ENCODE measurements around the gene SLC35B3. TPM values are rescaled to one million over a fixed set of nuclear protein-coding genes. Genes with fewer than 3 reads are reported as not detected.

Gene SLC35B3
- total and polyA plus RNA-seq, 4 donors = 12.3 to 24.1 (median 16.4) TPM

GRCh38 chr6:8389036-8389818 lies 46.1 kb downstream of the SLC35B3 start:
- no peak overlapping the region for H3K27ac ChIP-seq (ENCODE audit: low read depth in 1 of 2, low read length in 1 of 2)
- H3K36me3 ChIP-seq (ENCODE audit: control insufficient read depth in 4 of 4, insufficient read depth in 4 of 4, low read length in 4 of 4) = no peaks in the 10 kb centered on the region
- ATAC-seq (ENCODE audit: insufficient read depth, low FRiP score) (no peak), DNase-seq (no peak)
- H3K9ac ChIP-seq (ENCODE audit: insufficient read depth in 1 of 2, low read length in 2 of 2) = no peak overlapping the region
- no peak overlapping the region for H3K4me3 ChIP-seq
- TF ChIP-seq CTCF (IDR thresholded peaks at IDR 0.05; ENCODE audit: control extremely low read depth, extremely low read depth) = no peak
- WGBS, 2 donors = 85 to 94% methylated on average over 4 of the region's 4 CpGs
- no peaks in the 10 kb centered on the region for H3K4me1 ChIP-seq (ENCODE audit: control insufficient read depth in 5 of 5, insufficient read depth in 5 of 5, low read length in 5 of 5)
- H3K9me3 ChIP-seq (ENCODE audit: control insufficient read depth in 4 of 4, insufficient read depth in 3 of 4, low read length in 3 of 4) = no peaks in the 10 kb centered on the region
- no peaks in the 10 kb centered on the region for H3K27me3 ChIP-seq (ENCODE audit: control insufficient read depth in 3 of 3, insufficient read depth in 3 of 3, low read length in 2 of 3)

GRCh38 chr6:8387942-8388437 lies 47.4 kb downstream of the SLC35B3 start:
- no peak for TF ChIP-seq CTCF (IDR thresholded peaks at IDR 0.05; ENCODE audit: control extremely low read depth, extremely low read depth)
- 84 to 85% methylated on average over 11 of the region's 11 CpGs for WGBS, 2 donors

GRCh38 chr6:8383584-8383983 lies 51.8 kb downstream of the SLC35B3 start:
- no peaks in the 10 kb centered on the region for H3K27me3 ChIP-seq (ENCODE audit: control insufficient read depth in 3 of 3, insufficient read depth in 3 of 3, low read length in 2 of 3)
- H3K4me3 ChIP-seq = no peak overlapping the region
- no peak overlapping the region for H3K9ac ChIP-seq (ENCODE audit: insufficient read depth in 1 of 2, low read length in 2 of 2)
- DNase-seq (no peak), ATAC-seq (ENCODE audit: insufficient read depth, low FRiP score) (no peak)
- no peaks in the 10 kb centered on the region for H3K4me1 ChIP-seq (ENCODE audit: control insufficient read depth in 5 of 5, insufficient read depth in 5 of 5, low read length in 5 of 5)
- H3K9me3 ChIP-seq (ENCODE audit: control insufficient read depth in 4 of 4, insufficient read depth in 3 of 4, low read length in 3 of 4) = no peaks in the 10 kb centered on the region
- 82 to 85% methylated on average over 2 of the region's 2 CpGs for WGBS, 2 donors
- no peak for TF ChIP-seq CTCF (IDR thresholded peaks at IDR 0.05; ENCODE audit: control extremely low read depth, extremely low read depth)
- H3K27ac ChIP-seq (ENCODE audit: low read depth in 1 of 2, low read length in 1 of 2) = no peak overlapping the region
- no peaks in the 10 kb centered on the region for H3K36me3 ChIP-seq (ENCODE audit: control insufficient read depth in 4 of 4, insufficient read depth in 4 of 4, low read length in 4 of 4)

More at GRCh38 chr6:8387942-8388437, 47.4 kb downstream of the SLC35B3 start:
- ATAC-seq (ENCODE audit: insufficient read depth, low FRiP score) (no peak), DNase-seq (no peak)
- no peaks in the 10 kb centered on the region for H3K9me3 ChIP-seq (ENCODE audit: control insufficient read depth in 4 of 4, insufficient read depth in 3 of 4, low read length in 3 of 4)
- no peak overlapping the region for H3K4me3 ChIP-seq
- H3K27me3 ChIP-seq (ENCODE audit: control insufficient read depth in 3 of 3, insufficient read depth in 3 of 3, low read length in 2 of 3) = no peaks in the 10 kb centered on the region
- H3K9ac ChIP-seq (ENCODE audit: insufficient read depth in 1 of 2, low read length in 2 of 2) = no peak overlapping the region
- H3K36me3 ChIP-seq (ENCODE audit: control insufficient read depth in 4 of 4, insufficient read depth in 4 of 4, low read length in 4 of 4) = no peaks in the 10 kb centered on the region
- no peak overlapping the region for H3K27ac ChIP-seq (ENCODE audit: low read depth in 1 of 2, low read length in 1 of 2)
- no peaks in the 10 kb centered on the region for H3K4me1 ChIP-seq (ENCODE audit: control insufficient read depth in 5 of 5, insufficient read depth in 5 of 5, low read length in 5 of 5)
